Measurements from ENCODE around the gene FRMD4A. TPM values are rescaled to one million over a fixed set of nuclear protein-coding genes. Genes with fewer than 3 reads are reported as not detected.

The FRMD4A gene
- polyA plus RNA-seq, 1 of the 3 experiments (the other 2 are of a cell fraction): 37.7 TPM

DNA sequence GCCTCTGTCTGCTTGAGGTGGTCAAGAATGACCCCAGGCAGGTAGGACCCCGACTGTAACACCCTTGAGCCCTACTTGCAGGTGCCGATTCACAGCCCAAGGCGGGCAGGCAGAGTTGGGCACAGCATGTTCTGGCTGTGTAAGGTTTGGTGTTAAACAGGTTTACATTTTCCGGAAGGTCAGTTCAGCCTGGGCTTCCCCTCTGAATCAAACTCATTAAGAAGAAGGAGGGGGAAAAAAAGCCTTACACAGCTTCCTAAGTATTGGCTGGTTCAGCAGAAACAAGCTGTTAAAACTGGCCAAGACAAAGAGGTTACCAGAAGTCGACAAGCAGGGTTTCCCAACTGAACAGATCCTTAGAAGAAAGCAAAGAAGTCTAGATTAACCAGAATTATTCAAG is 611.3 kb downstream of the FRMD4A start:
- H3K4me1 ChIP-seq (ENCODE audit: control insufficient read depth in 1 of 2, insufficient read depth in 2 of 2, low read depth in 1 of 2, low read length in 1 of 2): peaks cover 10 to 32% of the 10 kb centered on the region in 2 experiments
- 84% methylated on average over 5 of the region's 5 CpGs for WGBS (ENCODE audit: low lambda C conversion rate)
- POLR2A ChIA-PET: no interaction called here
- H3K9me3 ChIP-seq: no peaks in the 10 kb centered on the region
- CTCF ChIA-PET: no interaction called here
- H4K20me1 ChIP-seq (ENCODE audit: insufficient read depth): no peaks in the 10 kb centered on the region
- H3K27ac ChIP-seq (ENCODE audit: low read depth in 2 of 2, low read length in 1 of 2): peak overlapping the region in 1 of 2 experiments; percentile 96; a peak in 2 of 4 replicates
- 0 out of 2 replicates have a peak, but pooled peaks cover 3% of the 10 kb centered on the region for H3K79me2 ChIP-seq (ENCODE audit: insufficient read depth)
- peaks cover 50% of the 10 kb centered on the region for H3F3A ChIP-seq (replicated peaks; ENCODE audit: insufficient read depth)
- no peaks in the 10 kb centered on the region for H3K27me3 ChIP-seq (ENCODE audit: insufficient read depth)
- DNase-seq: no peak
- no peaks in the 10 kb centered on the region for H3K9me2 ChIP-seq
- H2AFZ ChIP-seq (ENCODE audit: low read depth): no peak overlapping the region
- H3K4me3 ChIP-seq (ENCODE audit: low read depth in 2 of 2, low read length in 1 of 2): no peak overlapping the region
- H3K9ac ChIP-seq: no peak overlapping the region
- H3K36me3 ChIP-seq (replicated peaks in 1 of 2; ENCODE audit: control insufficient read depth in 1 of 2, insufficient read depth in 2 of 2, low read length in 1 of 2): peaks cover 3 to 15% of the 10 kb centered on the region in 2 experiments
- no peak overlapping the region for H3K4me2 ChIP-seq
- TF ChIP-seq TCF12 (IDR thresholded peaks at IDR 0.05) (no peak), EP300 (IDR thresholded peaks at IDR 0.05; ENCODE audit: borderline replicate concordance in 1 of 2, low read depth in 1 of 2, low read length in 1 of 2) (no peak), TEAD4 (IDR thresholded peaks at IDR 0.05; ENCODE audit: borderline replicate concordance, insufficient read depth) (no peak), RXRA (IDR thresholded peaks at IDR 0.05; ENCODE audit: borderline replicate concordance, low read depth) (no peak), FOSL2 (IDR thresholded peaks at IDR 0.05; ENCODE audit: borderline replicate concordance, low read depth) (no peak), RAD21 (IDR thresholded peaks at IDR 0.05; ENCODE audit: low read length) (no peak), GABPA (IDR thresholded peaks at IDR 0.05; ENCODE audit: low read depth) (no peak), MEF2A (IDR thresholded peaks at IDR 0.05; ENCODE audit: borderline replicate concordance, low read depth) (no peak), NFIC (IDR thresholded peaks at IDR 0.05; ENCODE audit: borderline replicate concordance) (no peak), SIN3A (IDR thresholded peaks at IDR 0.05; ENCODE audit: borderline replicate concordance, low read depth, low read length) (no peak), POLR2AphosphoS5 (IDR thresholded peaks at IDR 0.05; ENCODE audit: low read depth, low read length) (no peak), MXI1 (IDR thresholded peaks at IDR 0.05; ENCODE audit: low read depth, low read length) (no peak), CHD2 (IDR thresholded peaks at IDR 0.05; ENCODE audit: low read length, partially characterized antibody) (no peak), JUND (IDR thresholded peaks at IDR 0.05) (no peak), USF1 (IDR thresholded peaks at IDR 0.05; ENCODE audit: borderline replicate concordance, low read depth) (no peak), NRF1 (IDR thresholded peaks at IDR 0.05; ENCODE audit: low read depth, low read length) (no peak), ELF1 (IDR thresholded peaks at IDR 0.05) (no peak)
- TF ChIP-seq, protein P1, sequence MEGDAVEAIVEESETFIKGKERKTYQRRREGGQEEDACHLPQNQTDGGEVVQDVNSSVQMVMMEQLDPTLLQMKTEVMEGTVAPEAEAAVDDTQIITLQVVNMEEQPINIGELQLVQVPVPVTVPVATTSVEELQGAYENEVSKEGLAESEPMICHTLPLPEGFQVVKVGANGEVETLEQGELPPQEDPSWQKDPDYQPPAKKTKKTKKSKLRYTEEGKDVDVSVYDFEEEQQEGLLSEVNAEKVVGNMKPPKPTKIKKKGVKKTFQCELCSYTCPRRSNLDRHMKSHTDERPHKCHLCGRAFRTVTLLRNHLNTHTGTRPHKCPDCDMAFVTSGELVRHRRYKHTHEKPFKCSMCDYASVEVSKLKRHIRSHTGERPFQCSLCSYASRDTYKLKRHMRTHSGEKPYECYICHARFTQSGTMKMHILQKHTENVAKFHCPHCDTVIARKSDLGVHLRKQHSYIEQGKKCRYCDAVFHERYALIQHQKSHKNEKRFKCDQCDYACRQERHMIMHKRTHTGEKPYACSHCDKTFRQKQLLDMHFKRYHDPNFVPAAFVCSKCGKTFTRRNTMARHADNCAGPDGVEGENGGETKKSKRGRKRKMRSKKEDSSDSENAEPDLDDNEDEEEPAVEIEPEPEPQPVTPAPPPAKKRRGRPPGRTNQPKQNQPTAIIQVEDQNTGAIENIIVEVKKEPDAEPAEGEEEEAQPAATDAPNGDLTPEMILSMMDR (IDR thresholded peaks at IDR 0.05): no peak
- TF ChIP-seq, protein P2, sequence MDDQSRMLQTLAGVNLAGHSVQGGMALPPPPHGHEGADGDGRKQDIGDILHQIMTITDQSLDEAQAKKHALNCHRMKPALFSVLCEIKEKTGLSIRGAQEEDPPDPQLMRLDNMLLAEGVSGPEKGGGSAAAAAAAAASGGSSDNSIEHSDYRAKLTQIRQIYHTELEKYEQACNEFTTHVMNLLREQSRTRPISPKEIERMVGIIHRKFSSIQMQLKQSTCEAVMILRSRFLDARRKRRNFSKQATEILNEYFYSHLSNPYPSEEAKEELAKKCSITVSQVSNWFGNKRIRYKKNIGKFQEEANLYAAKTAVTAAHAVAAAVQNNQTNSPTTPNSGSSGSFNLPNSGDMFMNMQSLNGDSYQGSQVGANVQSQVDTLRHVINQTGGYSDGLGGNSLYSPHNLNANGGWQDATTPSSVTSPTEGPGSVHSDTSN (IDR thresholded peaks at IDR 0.05): no peak
- TF ChIP-seq, protein P3, sequence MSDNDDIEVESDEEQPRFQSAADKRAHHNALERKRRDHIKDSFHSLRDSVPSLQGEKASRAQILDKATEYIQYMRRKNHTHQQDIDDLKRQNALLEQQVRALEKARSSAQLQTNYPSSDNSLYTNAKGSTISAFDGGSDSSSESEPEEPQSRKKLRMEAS (IDR thresholded peaks at IDR 0.05; ENCODE audit: low read depth): no peak
